Epithelial cell of prostate (primary cell): ENCODE results near the gene NEUROG1.
A peak's percentile ranks its signal among the peaks of the same experiment; 100 is the strongest.
"Not testable (repeated sequence)": the region's sequence is repeated elsewhere in the genome, so short reads cannot be mapped to it uniquely, and the experiment has no call there.

Experiments used
- DNase-seq: peaks from one replicate; pipeline ENCODE4 v3.0.0-alpha.2; 2011; ENCODE audit warnings: low read depth, low spot score
- H3K27ac ChIP-seq: fragments of 450-650 bp; 2 replicates; pipeline ENCODE4 v1.5.1; 2017; ENCODE audit warnings: mild to moderate bottlenecking

NEUROG1 gene

GRCh38 chr5:135541807-135542502 is 6.2 kb upstream of the NEUROG1 start:
- H3K27ac ChIP-seq = no peak overlapping the region
- DNase-seq = no peak

GRCh38 chr5:135539430-135540005 is 3.8 kb upstream of the NEUROG1 start:
- DNase-seq = no peak

GRCh38 chr5:135538261-135538660 is 2.5 kb upstream of the NEUROG1 start:
- H3K27ac ChIP-seq = no peak overlapping the region
- no peak for DNase-seq

More at GRCh38 chr5:135539430-135540005, 3.8 kb upstream of the NEUROG1 start:
- H3K27ac ChIP-seq = no peak overlapping the region

- H3K27ac ChIP-seq = no peak overlapping the region
- DNase-seq = no peak
Measured at GRCh38 chr5:135537745-135538144, 2.0 kb upstream of the NEUROG1 start.

GRCh38 chr5:135537271-135537670 is 1.5 kb upstream of the NEUROG1 start:
- DNase-seq = no peak
- H3K27ac ChIP-seq = no peak overlapping the region

GRCh38 chr5:135535420-135535819 is 344 bp downstream of the NEUROG1 start:
- DNase-seq = no peak
- no peak overlapping the region for H3K27ac ChIP-seq

GRCh38 chr5:135534609-135535419 is 950 bp downstream of the NEUROG1 start:
- DNase-seq = no peak
- no peak overlapping the region for H3K27ac ChIP-seq

- no peak overlapping the region for H3K27ac ChIP-seq
- no peak for DNase-seq
Measured at GRCh38 chr5:135533794-135534193, 2.0 kb downstream of the NEUROG1 start.

GRCh38 chr5:135533334-135533733 is 2.4 kb downstream of the NEUROG1 start:
- no peak for DNase-seq
- no peak overlapping the region for H3K27ac ChIP-seq

- not testable (repeated sequence) for H3K27ac ChIP-seq, DNase-seq
Measured at GRCh38 chr5:135529576-135529975, 6.2 kb downstream of the NEUROG1 start.

- H3K27ac ChIP-seq = no peak overlapping the region
- no peak for DNase-seq
Measured at GRCh38 chr5:135526924-135527323, 8.8 kb downstream of the NEUROG1 start.

- no peak for DNase-seq
- no peak overlapping the region for H3K27ac ChIP-seq
Measured at GRCh38 chr5:135521964-135522363, 13.8 kb downstream of the NEUROG1 start.

GRCh38 chr5:135517631-135518030 is 18.1 kb downstream of the NEUROG1 start:
- H3K27ac ChIP-seq = no peak overlapping the region
- no peak for DNase-seq

GRCh38 chr5:135514116-135514515 is 21.6 kb downstream of the NEUROG1 start:
- no peak overlapping the region for H3K27ac ChIP-seq

GRCh38 chr5:135511761-135512575 is 23.8 kb downstream of the NEUROG1 start:
- DNase-seq = no peak
- no peak overlapping the region for H3K27ac ChIP-seq

More at GRCh38 chr5:135514116-135514515, 21.6 kb downstream of the NEUROG1 start:
- DNase-seq = no peak

- no peak overlapping the region for H3K27ac ChIP-seq
- DNase-seq = no peak
Measured at GRCh38 chr5:135509995-135510394, 25.8 kb downstream of the NEUROG1 start.

- DNase-seq = no peak
- H3K27ac ChIP-seq = no peak overlapping the region
Measured at GRCh38 chr5:135508496-135509005, 27.2 kb downstream of the NEUROG1 start.

GRCh38 chr5:135505973-135506372 is 29.8 kb downstream of the NEUROG1 start:
- H3K27ac ChIP-seq = peak overlapping the region; percentile 67
- peak; percentile 80 for DNase-seq

- H3K27ac ChIP-seq = no peak overlapping the region
- DNase-seq = no peak
Measured at GRCh38 chr5:135504376-135504775, 31.4 kb downstream of the NEUROG1 start.

GRCh38 chr5:135503871-135504270 is 31.9 kb downstream of the NEUROG1 start:
- no peak overlapping the region for H3K27ac ChIP-seq
- no peak for DNase-seq
